Mesenchymal stem cell (in vitro differentiated cells and primary cell): Measurements from ENCODE around the gene RTL10.

Source experiments
- DNase-seq: peaks from one replicate; pipeline ENCODE4 v3.0.0-alpha.2; 2013
- H2AFZ ChIP-seq: one replicate; pipeline ENCODE4 v1.6.1; 2013; ENCODE audit warnings: low read depth, mild to moderate bottlenecking, control low read depth, inconsistent platforms, low read length, moderate library complexity
- H2AK5ac ChIP-seq: 2 replicates; pipeline ENCODE4 v1.6.1; 2013; ENCODE audit warnings: low read length, moderate library complexity, mild to moderate bottlenecking, inconsistent platforms; ENCODE audit not compliant: severe bottlenecking
- H2BK120ac ChIP-seq: one replicate; pipeline ENCODE4 v1.6.1; 2013; ENCODE audit warnings: low read depth, mild to moderate bottlenecking, inconsistent platforms, low read length, moderate library complexity
- H2BK12ac ChIP-seq, 2 experiments: one replicate each; pipeline ENCODE4 v1.6.1; 2013; ENCODE audit warnings: inconsistent platforms in 2 of 2, low read length in 2 of 2, mild to moderate bottlenecking in 2 of 2, moderate library complexity in 2 of 2, control low read depth in 1 of 2
- H2BK15ac ChIP-seq: one replicate; pipeline ENCODE4 v1.6.1; 2013; ENCODE audit warnings: mild to moderate bottlenecking, low read depth, inconsistent platforms; ENCODE audit not compliant: poor library complexity, severe bottlenecking
- H2BK5ac ChIP-seq: 2 replicates; pipeline ENCODE4 v1.6.1; 2013; ENCODE audit warnings: low read depth, mild to moderate bottlenecking, low read length, control low read depth, inconsistent platforms; ENCODE audit not compliant: poor library complexity, severe bottlenecking
- H3K14ac ChIP-seq, 2 experiments: one replicate each; pipeline ENCODE4 v1.6.1; 2013; ENCODE audit warnings: inconsistent platforms in 2 of 2, low read length in 2 of 2, control low read depth in 1 of 2, mild to moderate bottlenecking in 1 of 2, moderate library complexity in 1 of 2
- H3K18ac ChIP-seq, 2 experiments: one replicate each; pipeline ENCODE4 v1.6.1; 2013; ENCODE audit warnings: inconsistent platforms in 2 of 2, low read length in 2 of 2, control low read depth in 1 of 2, low read depth in 1 of 2, mild to moderate bottlenecking in 1 of 2
- H3K23ac ChIP-seq, 2 experiments: one replicate each; pipeline ENCODE4 v1.6.1; 2013; ENCODE audit warnings: inconsistent platforms in 2 of 2, low read length in 2 of 2, mild to moderate bottlenecking in 2 of 2, moderate library complexity in 2 of 2, control low read depth in 1 of 2
- H3K27ac ChIP-seq: 2 replicates; pipeline ENCODE4 v1.5.1; 2013; ENCODE audit warnings: mild to moderate bottlenecking, moderate library complexity, low read length, control low read depth, inconsistent platforms; ENCODE audit not compliant: poor library complexity, severe bottlenecking
- H3K27me3 ChIP-seq, 2 experiments: 2 replicates each; pipeline versions ENCODE4 v1.6.1 to v1.7.0; 2013; ENCODE audit warnings: low read length in 2 of 2, mild to moderate bottlenecking in 2 of 2, moderate library complexity in 2 of 2, control low read depth in 1 of 2, inconsistent platforms in 1 of 2; ENCODE audit not compliant: control insufficient read depth in 1 of 2, insufficient read depth in 1 of 2
- H3K36me3 ChIP-seq, 2 experiments: 2 replicates each; pipeline versions ENCODE4 v1.6.1 to v1.7.0; 2013; ENCODE audit warnings: low read length in 2 of 2, control low read depth in 1 of 2, inconsistent platforms in 1 of 2, low read depth in 1 of 2, mild to moderate bottlenecking in 1 of 2; ENCODE audit not compliant: insufficient read depth in 2 of 2, control insufficient read depth in 1 of 2
- H3K4ac ChIP-seq, 2 experiments: one replicate each; pipeline ENCODE4 v1.6.1; 2013; ENCODE audit warnings: inconsistent platforms in 2 of 2, low read length in 2 of 2, mild to moderate bottlenecking in 2 of 2, moderate library complexity in 2 of 2, control low read depth in 1 of 2, low read depth in 1 of 2
- H3K4me1 ChIP-seq: 2 replicates; pipeline ENCODE4 v1.6.1; 2013; ENCODE audit warnings: low read depth, low read length, control low read depth; ENCODE audit not compliant: control insufficient read depth, insufficient read depth
- H3K4me2 ChIP-seq: 2 replicates; pipeline ENCODE4 v1.6.1; 2013; ENCODE audit warnings: low read length, mild to moderate bottlenecking, inconsistent platforms; ENCODE audit not compliant: poor library complexity, severe bottlenecking
- H3K4me3 ChIP-seq, 2 experiments: 2 replicates each; pipeline versions ENCODE4 v1.5.1 to v1.7.0; 2013; ENCODE audit warnings: low read length in 2 of 2, mild to moderate bottlenecking in 2 of 2, control low read depth in 1 of 2, low read depth in 1 of 2; ENCODE audit not compliant: insufficient read depth in 1 of 2
- H3K79me1 ChIP-seq: replicated peaks from 2 replicates; pipeline ENCODE4 v1.6.1; 2013; ENCODE audit warnings: mild to moderate bottlenecking, control low read depth, low read length, inconsistent platforms; ENCODE audit not compliant: poor library complexity, severe bottlenecking
- H3K9ac ChIP-seq: 2 replicates; pipeline ENCODE4 v1.7.0; 2013; ENCODE audit warnings: mild to moderate bottlenecking, low read length, moderate library complexity
- H3K9me3 ChIP-seq: 2 replicates; pipeline ENCODE4 v1.7.0; 2013; ENCODE audit warnings: mild to moderate bottlenecking, low read length; ENCODE audit not compliant: control insufficient read depth
- H4K8ac ChIP-seq: one replicate; pipeline ENCODE4 v1.6.1; 2013; ENCODE audit warnings: inconsistent platforms, mild to moderate bottlenecking, low read length, moderate library complexity
- H4K91ac ChIP-seq: one replicate; pipeline ENCODE4 v1.6.1; 2013; ENCODE audit warnings: mild to moderate bottlenecking, low read length, inconsistent platforms
- WGBS: methylation state at CpG from one replicate; pipeline ENCODE4 v1.1.7; 2013; ENCODE audit warnings: mixed read lengths; 5-methylcytosine and 5-hydroxymethylcytosine counted together

The RTL10 gene

GRCh38 chr22:19851291-19852176 is 3.1 kb downstream of the RTL10 start:
- H3K9ac ChIP-seq: no peak overlapping the region
- peaks cover 54% of the 10 kb centered on the region for H3K4me1 ChIP-seq
- peak overlapping the region; percentile 23 for H2BK15ac ChIP-seq
- H3K79me1 ChIP-seq: peaks cover 41% of the 10 kb centered on the region
- H3K9me3 ChIP-seq: no peaks in the 10 kb centered on the region
- no peak overlapping the region for H3K23ac ChIP-seq
- H4K8ac ChIP-seq: peak overlapping the region; percentile 56
- H3K27ac ChIP-seq: no peak overlapping the region
- H2BK12ac ChIP-seq: no peak overlapping the region
- H3K36me3 ChIP-seq: peaks cover 27 to 43% of the 10 kb centered on the region in 2 experiments
- no peak overlapping the region for H2AFZ ChIP-seq
- no peak overlapping the region for H2BK120ac ChIP-seq
- no peak overlapping the region for H3K18ac ChIP-seq
- no peak overlapping the region for H3K4me2 ChIP-seq
- no peak overlapping the region for H2BK5ac ChIP-seq
- no peaks in the 10 kb centered on the region for H3K27me3 ChIP-seq
- peak overlapping the region; percentile 64 for H4K91ac ChIP-seq
- H3K14ac ChIP-seq: no peak overlapping the region
- no peak overlapping the region for H3K4me3 ChIP-seq
- WGBS: 93% methylated on average over 21 of the region's 21 CpGs
- no peak overlapping the region for H2AK5ac ChIP-seq
- no peak for DNase-seq
- no peak overlapping the region for H3K4ac ChIP-seq

- 71% methylated on average over 9 of the region's 9 CpGs for WGBS
- Histone ChIP-seq H3K79me1 (peaks cover 48% of the 10 kb centered on the region), H3K27ac (no peak overlapping the region), H3K4me3 (no peak overlapping the region), H3K9ac (peak overlapping the region; percentile 21), H2BK12ac (no peak overlapping the region), H3K4ac (no peak overlapping the region), H2AFZ (no peak overlapping the region), H3K14ac (peak overlapping the region in 1 of 2 experiments; percentile 11), H3K27me3 (no peaks in the 10 kb centered on the region), H2BK5ac (no peak overlapping the region), H3K4me2 (no peak overlapping the region), H2AK5ac (no peak overlapping the region), H3K4me1 (peaks cover 54% of the 10 kb centered on the region), H3K36me3 (peaks cover 27 to 48% of the 10 kb centered on the region in 2 experiments), H3K18ac (peak overlapping the region in 1 of 2 experiments; percentile 54), H3K23ac (no peak overlapping the region), H2BK15ac (no peak overlapping the region), H4K91ac (no peak overlapping the region), H4K8ac (no peak overlapping the region), H3K9me3 (no peaks in the 10 kb centered on the region), H2BK120ac (no peak overlapping the region)
- no peak for DNase-seq
These were observed 3.9 kb downstream of the RTL10 start for GRCh38 chr22:19850763-19851109.

- Histone ChIP-seq H3K4ac (no peak overlapping the region), H3K14ac (peak overlapping the region in 1 of 2 experiments; percentile 80), H3K9me3 (no peaks in the 10 kb centered on the region), H2BK5ac (no peak overlapping the region), H3K27me3 (no peaks in the 10 kb centered on the region), H3K18ac (no peak overlapping the region), H4K8ac (no peak overlapping the region), H4K91ac (no peak overlapping the region), H3K23ac (peak overlapping the region in 1 of 2 experiments; percentile 75), H2BK15ac (no peak overlapping the region), H3K9ac (peak overlapping the region; percentile 21), H3K4me2 (no peak overlapping the region), H2BK120ac (no peak overlapping the region), H3K36me3 (peaks cover 27 to 54% of the 10 kb centered on the region in 2 experiments), H2AFZ (no peak overlapping the region), H3K27ac (no peak overlapping the region), H3K4me3 (no peak overlapping the region), H3K4me1 (peaks cover 52% of the 10 kb centered on the region), H2BK12ac (no peak overlapping the region), H2AK5ac (no peak overlapping the region), H3K79me1 (peaks cover 53% of the 10 kb centered on the region)
- WGBS: 79% methylated on average over 9 of the region's 9 CpGs
- peak; percentile 25 for DNase-seq
These were observed 4.6 kb downstream of the RTL10 start for GRCh38 chr22:19849835-19850762.
